CD4-positive, alpha-beta T cell treated with Interleukin-4 for 1 hour (primary cell): Measurements from ENCODE around the gene PLEKHA6.

Source experiments
- DNase-seq, 2 donors: peaks; one replicate each; pipeline ENCODE4 v3.0.0-alpha.2; 2020 to 2022

The PLEKHA6 gene, protein sequence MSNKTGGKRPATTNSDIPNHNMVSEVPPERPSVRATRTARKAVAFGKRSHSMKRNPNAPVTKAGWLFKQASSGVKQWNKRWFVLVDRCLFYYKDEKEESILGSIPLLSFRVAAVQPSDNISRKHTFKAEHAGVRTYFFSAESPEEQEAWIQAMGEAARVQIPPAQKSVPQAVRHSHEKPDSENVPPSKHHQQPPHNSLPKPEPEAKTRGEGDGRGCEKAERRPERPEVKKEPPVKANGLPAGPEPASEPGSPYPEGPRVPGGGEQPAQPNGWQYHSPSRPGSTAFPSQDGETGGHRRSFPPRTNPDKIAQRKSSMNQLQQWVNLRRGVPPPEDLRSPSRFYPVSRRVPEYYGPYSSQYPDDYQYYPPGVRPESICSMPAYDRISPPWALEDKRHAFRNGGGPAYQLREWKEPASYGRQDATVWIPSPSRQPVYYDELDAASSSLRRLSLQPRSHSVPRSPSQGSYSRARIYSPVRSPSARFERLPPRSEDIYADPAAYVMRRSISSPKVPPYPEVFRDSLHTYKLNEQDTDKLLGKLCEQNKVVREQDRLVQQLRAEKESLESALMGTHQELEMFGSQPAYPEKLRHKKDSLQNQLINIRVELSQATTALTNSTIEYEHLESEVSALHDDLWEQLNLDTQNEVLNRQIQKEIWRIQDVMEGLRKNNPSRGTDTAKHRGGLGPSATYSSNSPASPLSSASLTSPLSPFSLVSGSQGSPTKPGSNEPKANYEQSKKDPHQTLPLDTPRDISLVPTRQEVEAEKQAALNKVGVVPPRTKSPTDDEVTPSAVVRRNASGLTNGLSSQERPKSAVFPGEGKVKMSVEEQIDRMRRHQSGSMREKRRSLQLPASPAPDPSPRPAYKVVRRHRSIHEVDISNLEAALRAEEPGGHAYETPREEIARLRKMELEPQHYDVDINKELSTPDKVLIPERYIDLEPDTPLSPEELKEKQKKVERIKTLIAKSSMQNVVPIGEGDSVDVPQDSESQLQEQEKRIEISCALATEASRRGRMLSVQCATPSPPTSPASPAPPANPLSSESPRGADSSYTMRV

DNA sequence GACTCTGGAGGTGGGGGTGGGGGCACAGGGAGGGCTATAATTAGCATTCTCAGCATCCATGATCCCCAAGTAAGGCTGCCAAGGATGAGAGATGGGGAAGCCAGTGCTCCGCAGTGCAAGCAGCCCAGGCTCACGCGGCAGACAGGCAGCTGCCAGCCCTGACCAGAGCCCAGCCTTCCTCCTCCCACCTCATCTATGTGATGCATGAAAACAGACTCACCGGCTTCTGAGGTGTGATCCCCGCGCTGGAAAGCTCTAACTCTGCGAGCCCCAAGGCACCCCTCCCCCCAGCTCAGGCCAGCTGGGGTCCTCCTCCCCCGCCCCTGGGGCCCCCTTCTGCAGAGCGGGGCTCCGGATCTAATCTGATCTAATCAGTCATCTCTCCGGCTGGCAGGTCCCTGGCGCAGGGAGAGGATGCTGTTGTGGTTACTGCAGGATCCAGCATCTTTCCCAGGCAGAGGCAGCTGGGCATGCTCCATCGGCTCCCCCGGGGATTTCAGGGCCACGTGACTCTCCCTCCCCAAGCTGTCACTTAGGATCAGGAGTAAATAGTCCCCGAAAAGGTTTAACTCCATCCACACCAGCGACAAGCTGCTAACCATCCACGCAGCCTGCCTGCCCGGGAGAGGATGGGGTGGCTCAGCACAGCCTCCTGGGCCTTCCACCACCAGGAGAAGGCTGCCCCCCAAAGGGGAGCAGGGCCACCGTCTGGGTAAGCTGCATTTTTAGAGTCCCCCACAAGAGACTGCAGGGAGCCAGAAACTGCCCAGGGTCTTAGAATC is at the start of gene PLEKHA6:
PLEKHA6 (minus strand) TSS at position 456 of the 782 bp plus-strand sequence. CDS start 86,202 bp downstream, outside the sequence.
- DNase-seq: no peak

DNA sequence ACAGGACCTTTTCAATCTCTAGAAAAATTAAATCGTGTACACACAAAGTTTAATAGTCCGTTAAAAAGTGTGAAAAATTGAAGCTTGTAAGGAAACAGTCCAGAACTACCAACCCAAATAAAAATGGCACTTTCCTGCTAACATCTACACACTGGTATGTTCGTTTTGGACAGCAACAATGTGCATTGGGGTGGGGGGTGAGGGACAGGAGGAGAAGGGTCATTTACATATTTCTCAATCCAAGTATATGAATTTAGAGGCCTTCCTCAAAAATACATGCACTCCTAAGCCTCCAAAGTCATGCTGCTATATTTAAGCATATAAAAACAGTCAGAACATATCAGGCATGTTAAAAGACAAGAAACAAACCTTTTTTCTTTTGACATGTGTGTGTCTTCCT is 49.4 kb upstream of the PLEKHA6 start:
- peak in 1 of 2 donors; percentile 33 for DNase-seq

DNA sequence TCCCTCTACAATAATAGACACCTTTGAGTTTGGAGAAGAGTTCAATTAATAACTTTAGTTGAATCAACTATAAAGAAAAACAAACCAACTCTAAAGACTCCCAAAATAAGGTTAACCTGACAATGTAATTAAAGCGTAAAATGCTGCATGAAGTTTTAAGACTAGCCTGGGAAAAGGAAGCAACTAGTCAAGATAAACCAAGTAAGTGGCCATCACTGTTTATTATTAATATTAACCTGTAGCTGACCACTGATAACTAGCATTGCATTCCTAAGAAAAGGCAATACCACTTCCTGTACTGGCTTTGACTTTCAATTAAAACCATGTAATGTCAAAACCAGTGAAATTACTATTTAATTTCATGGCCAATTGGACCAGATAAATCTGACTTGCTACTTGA is 48.9 kb upstream of the PLEKHA6 start:
- peak in 1 of 2 donors; percentile 10 for DNase-seq

DNA sequence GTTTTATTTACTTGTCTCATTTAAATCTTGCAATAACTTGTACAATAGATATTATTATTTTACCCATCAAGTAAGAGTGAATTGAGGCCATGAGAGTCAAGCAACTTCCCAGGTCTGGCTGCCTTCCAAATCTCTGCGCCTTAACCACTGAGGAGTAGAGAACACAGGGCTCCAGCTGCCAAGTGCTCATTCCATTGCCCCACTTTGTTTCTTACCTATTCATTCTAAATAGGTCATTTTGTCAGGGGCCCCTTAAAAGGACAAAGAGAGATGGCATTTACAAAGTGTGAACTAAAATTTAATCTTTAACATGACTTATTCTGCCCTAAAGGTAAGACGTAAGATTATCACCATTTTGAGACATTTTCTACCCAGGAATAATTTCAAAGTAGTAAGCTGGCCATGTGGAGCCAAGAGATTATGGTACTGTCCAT is 48.4 kb upstream of the PLEKHA6 start:
- DNase-seq: peak in 1 of 2 donors; percentile 51

DNA sequence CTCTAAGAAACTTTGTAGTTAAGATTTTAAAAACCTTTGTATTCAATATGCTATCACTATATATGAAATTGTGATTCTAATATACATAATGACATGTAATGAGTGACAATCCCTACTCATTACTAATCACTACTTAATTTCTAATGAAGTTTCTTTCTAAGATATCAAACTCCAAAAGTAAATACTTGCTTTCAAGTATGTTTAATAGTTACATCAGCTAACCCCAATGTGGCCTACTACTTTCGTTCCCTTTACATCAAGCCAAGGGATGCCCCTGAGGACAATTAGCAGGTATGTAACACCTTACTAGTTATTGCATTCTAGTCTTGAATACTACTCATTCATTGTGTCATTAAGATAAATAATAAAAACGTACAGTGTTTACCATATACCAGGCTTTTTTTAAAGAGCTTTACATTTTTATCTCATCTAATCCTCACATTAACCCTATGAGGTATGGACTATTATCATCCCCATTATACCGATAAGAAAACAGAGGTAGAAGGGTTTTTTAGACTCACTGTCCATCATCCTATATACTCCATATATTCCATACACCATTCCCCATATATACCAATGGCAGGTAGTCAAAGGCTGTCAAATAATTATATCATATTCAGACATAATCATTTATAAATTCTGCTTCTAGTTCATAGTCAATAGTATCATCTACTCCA is 47.7 kb upstream of the PLEKHA6 start:
- peak in 1 of 2 donors; percentile 26 for DNase-seq

DNA sequence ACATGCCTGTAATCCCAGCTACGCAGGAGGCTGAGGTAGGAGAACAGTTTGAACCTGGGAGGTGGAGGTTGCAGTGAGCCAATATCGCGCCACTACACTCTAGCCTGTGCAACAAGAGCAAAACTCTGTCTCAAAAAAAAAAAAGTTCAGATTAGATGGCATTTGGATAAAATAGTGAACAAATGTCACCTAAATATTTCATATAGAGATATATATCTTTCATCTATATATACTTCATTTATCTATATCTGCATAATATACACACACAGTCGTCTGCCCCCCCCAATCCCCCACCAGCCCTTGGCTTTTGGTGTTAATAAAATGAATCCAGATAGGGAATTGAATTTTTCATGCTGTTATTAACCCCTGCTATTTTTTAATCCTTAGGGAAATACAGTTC is 46.9 kb upstream of the PLEKHA6 start:
- DNase-seq: peak in 1 of 2 donors; percentile 23

DNA sequence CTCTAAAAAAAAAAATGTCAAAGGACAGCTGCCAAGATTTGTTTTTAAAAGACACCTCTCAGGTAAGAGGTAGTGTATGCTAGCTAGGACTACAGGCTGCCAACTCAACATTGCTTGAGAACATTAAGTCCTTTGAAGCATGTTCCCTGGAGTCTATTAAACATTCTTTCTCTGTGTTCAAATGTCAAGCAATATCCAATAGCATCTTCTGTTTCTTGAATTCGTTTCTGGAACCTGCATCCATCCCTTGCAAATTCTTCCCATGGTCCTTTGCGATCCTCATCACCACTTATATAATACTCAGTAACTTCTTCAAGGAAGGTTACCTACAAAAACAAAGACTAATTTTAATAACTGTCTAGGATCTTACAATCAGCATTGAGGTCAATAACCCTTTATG is 46.3 kb upstream of the PLEKHA6 start:
- DNase-seq: peak in 1 of 2 donors; percentile 30

DNA sequence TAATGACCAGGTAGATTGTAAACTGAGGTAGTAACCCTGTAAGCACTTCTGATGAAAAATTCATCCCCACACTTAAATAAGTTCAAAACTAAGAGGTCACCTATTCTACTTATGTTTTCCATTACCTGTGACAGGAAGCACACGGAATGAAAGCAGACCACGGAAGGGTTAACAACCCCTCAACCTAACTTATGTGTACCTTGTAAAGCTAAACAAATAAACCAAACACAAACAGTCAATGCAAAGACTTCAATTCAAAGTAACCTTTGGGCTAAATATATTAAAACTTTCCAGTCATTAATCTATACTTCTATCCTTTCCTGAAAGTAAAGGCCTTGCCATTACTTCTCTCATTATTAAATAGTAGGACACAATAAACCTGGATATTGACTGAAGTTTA is 44.9 kb upstream of the PLEKHA6 start:
- DNase-seq: no peak

DNA sequence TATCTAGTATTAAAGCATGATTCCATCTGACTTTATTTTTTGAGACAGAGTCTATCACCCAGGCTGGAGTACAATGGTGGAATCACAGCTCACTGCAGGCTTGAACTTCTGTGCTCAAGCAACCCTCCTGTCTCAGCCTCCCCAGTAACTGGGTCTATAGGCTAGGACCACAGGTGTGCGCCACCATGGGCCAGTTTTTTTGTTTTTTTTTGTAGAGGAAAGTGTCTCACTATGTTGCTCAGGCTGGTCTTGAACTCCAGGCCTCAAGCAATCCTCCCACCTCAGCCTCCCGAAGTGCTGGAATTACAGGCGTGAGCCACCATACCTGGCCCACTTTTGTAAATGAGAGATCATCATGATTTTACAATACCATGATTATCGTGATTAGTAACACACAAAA is 42.7 kb upstream of the PLEKHA6 start:
- DNase-seq: no peak

DNA sequence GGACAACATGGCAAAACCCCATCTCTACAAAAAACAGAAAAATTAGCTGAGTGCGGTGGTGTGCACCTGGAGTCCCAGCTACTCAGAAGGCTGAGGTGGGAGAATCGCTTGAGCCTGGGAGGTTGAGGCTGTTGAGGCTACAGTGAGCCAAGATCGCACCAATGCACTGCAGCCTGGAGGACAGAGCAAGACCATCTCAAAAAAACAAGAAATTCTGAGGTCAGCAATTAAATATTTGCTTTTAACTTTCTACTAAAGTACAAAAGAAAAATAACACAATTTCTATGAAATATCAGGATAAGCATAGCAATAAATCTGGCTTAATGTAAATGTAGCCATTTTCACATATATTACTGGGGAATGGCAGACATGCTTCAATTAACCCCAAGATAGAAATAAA is 42.0 kb upstream of the PLEKHA6 start:
- DNase-seq: no peak

DNA sequence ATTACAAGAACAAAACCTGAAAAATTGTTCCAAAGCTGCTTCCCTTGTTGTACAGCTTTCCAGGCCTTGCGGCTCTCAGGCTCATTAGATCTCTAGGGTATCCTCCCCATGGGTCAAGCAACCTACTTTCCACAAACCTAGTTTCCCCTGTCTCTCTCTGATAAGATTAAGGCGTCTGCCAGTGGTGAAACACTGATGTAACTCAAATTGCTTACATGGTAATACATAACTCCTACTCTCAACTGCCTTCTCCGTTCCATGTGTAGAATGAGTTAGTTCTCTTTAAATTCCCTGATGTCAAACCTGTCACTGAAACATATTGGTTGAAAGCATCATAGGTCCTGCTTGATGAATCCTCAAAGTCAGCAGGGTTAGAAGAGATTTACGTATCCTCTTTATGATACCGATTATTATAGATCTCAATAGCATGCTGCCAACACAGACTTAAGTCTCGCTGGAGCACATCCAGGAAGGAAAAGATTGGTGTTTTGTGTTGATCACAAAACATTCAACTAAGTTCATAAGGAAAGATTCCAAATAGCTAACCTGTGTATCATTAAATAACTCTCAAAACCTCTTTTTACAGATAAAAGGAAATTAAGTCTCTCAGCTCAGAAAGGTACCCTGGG is 41.3 kb upstream of the PLEKHA6 start:
- DNase-seq: no peak

DNA sequence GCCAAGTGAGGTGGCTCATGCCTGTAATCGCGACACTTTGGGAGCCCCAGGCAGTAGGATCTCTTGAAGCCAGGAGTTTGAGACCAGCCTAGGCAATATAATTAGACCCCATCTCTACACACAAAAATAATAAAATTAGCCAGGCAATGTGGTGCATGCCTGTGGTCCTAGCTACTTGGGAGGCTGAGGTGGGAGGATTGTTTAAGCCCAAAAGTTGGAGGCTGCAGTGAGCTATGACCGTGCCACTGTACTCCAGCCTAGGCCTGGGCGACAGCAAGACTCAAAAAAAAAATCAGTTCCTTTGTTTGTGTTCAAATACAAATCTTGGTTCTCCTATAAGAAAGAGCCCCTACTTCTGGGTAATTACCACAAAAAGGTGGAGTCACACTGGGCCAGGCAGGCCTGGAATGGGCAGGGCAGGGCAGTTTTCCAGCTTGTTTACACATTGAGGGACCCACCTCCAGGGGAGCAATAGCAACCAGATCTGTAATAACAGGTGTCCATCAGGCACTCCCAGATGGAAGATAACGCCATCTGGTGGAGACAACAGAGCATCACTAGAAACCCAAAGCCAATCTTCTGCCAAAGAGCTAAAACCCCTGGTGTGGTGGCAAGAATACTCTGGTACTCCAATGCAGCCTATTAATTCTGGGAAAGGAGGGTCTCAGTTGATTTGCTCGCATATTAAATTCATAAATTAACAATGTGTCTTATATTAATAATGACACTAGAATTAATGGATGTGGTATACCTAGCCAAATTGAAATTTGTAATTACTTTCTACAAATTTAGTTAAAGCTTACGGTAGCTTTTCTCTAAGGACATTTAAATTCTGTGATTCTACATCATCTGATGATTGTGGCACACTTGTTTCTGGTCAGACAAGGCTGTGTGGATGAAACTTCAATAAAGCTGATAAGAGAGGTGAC is 38.7 kb upstream of the PLEKHA6 start:
- peak; percentile 73 to 84 for DNase-seq

DNA sequence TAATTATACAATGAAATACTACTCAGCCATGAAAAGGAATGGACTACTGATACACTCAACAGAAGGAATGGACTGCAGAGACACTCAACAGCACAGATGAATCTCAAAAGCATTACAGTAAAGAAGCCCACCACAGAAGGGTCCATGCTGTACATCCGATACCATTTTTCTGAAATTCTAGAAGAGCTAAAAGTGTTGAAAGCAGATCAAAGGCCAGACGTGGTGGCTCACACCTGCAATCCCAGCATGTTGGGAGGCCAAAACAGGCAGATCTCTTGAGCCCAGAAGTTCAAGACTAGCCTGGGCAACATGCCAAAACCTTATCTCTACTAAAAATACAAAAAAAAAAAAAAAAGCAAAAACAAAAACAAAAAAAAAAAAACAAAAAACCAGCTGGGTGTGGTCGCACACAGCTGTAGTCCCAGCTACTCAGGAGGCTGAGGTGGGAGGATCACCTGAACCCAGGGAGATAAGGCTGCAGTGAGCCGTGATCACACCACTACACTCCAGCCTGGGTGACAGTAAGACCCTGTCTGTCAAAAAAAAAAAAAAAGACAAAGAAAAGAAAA is 36.4 kb upstream of the PLEKHA6 start:
- DNase-seq: no peak

DNA sequence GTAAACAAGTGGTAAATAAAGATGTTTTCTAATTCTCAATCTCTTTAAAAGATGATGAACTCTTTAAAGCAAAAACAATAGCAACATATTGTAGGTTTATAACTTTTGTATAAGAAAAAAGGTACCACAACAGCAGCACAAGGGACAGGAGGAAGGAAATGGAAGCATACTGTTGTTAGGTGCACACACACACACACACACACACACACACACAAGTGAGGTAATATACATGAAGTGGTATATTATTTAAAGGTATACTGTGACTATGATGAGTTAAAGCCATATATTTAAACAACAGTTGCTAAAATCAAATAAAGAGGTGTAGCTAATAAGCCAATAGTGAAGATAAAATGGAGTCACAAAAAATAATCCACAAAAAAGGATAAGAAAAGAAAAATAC is 31.9 kb upstream of the PLEKHA6 start:
- no peak for DNase-seq

DNA sequence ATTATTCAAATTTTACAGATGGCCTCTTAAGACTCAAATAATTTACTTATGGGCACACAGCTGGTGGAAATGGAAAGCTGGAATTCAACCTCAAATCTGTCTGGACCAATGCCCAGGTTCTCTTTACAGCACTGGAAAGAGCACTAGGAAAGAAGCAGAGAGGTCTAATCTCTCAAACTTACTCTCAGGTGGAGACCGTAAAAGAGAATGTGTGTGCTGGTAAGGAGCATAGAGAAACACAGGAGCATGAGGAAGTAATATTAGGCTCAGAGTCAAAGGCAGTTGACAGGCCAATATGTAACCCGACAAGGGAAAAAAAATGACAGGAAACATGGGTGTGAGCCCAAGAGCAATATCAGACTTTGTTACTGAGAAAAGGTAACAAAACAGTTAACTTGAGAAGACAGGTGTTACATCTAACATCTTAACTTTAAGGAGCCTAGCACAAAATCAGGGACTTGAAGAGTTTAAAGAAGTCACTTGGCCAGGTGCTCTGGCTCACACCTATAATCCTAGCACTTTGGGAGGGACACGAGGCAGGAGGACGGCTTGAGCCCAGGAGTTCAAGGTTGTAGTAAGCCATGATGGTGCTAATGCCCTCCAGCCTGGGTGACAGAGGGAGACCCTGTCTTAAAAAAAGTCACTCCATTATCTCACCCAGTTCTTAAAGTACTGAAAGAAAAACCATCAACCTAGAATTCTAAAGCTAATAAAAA is 31.2 kb upstream of the PLEKHA6 start:
- no peak for DNase-seq

DNA sequence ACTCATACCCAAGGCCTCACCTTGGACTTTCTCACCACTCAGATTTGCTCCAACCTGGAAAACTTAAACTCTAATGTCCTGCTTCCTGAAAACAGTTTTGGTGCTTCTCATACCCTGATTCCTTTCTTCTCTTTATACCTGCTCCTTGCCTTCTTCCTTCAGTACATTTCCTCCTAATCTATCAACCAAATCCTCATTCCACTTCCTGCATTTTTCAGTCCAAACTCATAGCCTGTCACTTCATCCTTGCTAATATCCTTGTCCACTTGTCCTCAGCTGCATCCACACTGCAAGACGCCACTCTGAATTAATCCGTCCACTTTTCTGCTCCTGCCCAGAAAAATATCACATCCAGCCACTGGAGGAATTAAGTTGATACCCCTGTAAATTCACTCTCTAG is 26.0 kb upstream of the PLEKHA6 start:
- no peak for DNase-seq

DNA sequence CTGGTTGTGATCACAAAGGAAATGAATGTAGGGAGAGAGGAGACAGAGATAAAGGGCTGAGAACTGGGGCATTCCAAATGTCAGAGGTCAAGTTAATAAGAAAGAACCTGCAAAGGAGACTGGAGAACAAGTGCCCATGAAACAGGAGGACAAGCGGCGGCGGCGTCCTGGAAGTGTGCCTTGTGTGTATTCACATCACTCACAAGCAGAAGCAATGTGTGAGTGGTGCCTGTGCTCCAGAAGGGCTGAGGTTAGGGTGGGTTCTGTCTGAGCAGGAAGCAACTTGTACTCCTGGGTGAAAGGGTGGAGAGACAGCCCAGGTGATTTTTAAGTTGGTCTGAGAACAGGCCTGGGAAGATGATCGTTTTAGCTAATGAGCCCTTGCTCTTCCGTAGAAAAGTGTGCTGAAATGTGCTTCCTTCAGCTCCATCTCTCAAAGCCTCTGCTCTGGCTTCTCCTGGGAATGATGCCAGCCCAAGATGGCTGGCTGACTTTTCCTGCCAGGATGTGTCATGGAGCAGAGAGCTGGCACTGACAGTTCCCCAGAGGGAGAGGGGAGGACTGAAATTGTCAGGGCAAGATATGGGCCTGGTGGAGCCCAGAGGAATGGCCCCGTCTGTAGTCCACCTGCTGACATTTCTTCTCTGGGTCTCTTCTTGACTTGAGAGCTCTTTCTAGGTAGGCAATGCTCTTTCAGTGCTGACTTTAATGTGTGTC is 25.1 kb upstream of the PLEKHA6 start:
- no peak for DNase-seq

DNA sequence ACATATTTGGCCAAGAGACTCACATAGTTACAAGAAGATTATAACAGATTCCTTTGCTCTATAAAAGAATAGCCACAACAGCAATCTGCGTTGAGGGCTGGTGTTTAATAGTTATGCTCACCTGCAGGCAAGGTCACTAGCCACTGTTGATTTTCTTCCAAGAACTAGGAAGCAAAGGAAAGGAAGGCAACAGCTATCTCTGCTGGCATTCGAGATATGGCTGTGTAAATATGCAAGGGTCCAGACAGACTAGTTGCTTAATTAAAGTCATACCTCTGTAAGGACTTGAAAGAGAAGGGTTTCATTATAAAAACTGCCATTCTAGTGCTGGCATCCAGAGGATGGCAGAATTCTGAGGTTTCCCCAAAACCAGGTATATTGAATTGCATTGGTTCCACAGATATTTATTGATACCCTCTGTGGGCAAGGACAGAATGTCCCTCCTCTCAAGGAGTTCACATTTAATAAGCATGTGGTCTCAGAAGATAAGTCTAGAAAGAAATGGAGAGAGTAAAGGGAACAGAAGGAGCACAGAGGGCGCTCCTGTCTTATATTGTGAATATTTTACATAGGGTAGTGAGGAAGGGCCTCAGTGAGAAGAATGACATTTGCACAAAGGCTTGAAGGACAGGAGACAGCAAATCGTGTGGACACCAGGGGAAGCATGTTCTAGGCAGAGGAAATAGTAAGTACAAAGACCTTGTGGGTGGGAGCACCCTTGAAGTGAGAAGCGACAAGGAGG is 23.6 kb upstream of the PLEKHA6 start:
- no peak for DNase-seq
